Heart left ventricle (tissue), 16 donors: Measurements from ENCODE around the gene ZNF512B. TPM values are rescaled to one million over a fixed set of nuclear protein-coding genes. Genes with fewer than 3 reads are reported as not detected.

ENCODE experiments used
- ATAC-seq, 4 donors: fragments of 200-7000 bp; cut with Tn5 transposase; one replicate each; pipeline ENCODE4 v1.9.1; 2020 to 2022; ENCODE audit warnings: moderate library complexity in 4 of 4, mild to moderate bottlenecking in 3 of 4, moderate number of reproducible peaks in 1 of 4
- DNase-seq, 5 donors: peaks; one replicate each; pipeline ENCODE4 v3.0.0-alpha.2; 2020
- H3K27ac ChIP-seq, 12 donors: fragments of 200-600 bp; sonication (generic) in 4 of 12; one replicate each; pipeline versions ENCODE4 v1.5.0 to v1.8.0; 2016 to 2022; ENCODE audit warnings: mild to moderate bottlenecking in 2 of 12
- H3K27me3 ChIP-seq, 9 donors: fragments of 200-600 bp; sonication (generic) in 2 of 9; one replicate each; pipeline versions ENCODE4 v1.5.1 to v1.8.0; 2016 to 2022; ENCODE audit warnings: mild to moderate bottlenecking in 3 of 9
- H3K36me3 ChIP-seq, 9 donors: fragments of 200-600 bp; sonication (generic) in 2 of 9; one replicate each; pipeline versions ENCODE4 v1.5.0 to v1.8.0; 2018 to 2022; ENCODE audit warnings: mild to moderate bottlenecking in 2 of 9
- H3K4me1 ChIP-seq, 12 donors: fragments of 200-600 bp; sonication (generic) in 4 of 12; one replicate each; pipeline versions ENCODE4 v1.5.0 to v1.8.0; 2016 to 2022; ENCODE audit warnings: mild to moderate bottlenecking in 3 of 12
- H3K4me3 ChIP-seq, 12 donors: fragments of 200-600 bp; sonication (generic) in 4 of 12; one replicate each; pipeline versions ENCODE4 v1.5.0 to v1.8.0; 2017 to 2022; ENCODE audit warnings: mild to moderate bottlenecking in 9 of 12, moderate library complexity in 4 of 12
- H3K9me3 ChIP-seq, 12 donors: fragments of 200-600 bp; sonication (generic) in 4 of 12; one replicate each; pipeline versions ENCODE4 v1.5.0 to v1.8.0; 2016 to 2022; ENCODE audit warnings: mild to moderate bottlenecking in 1 of 12
- CTCF ChIP-seq, 12 donors: fragments of 200-600 bp; sonication (generic) in 4 of 12; IDR thresholded peaks; one replicate each; pipeline versions ENCODE4 v1.5.0 to v1.8.0; 2018 to 2022; ENCODE audit warnings: antibody characterized with exemption in 12 of 12, mild to moderate bottlenecking in 5 of 12
- POLR2A ChIP-seq, 2 donors: fragments of 450-650 bp; IDR thresholded peaks; one replicate each; pipeline ENCODE4 v1.6.1; 2017; ENCODE audit warnings: antibody characterized with exemption in 2 of 2, mild to moderate bottlenecking in 2 of 2, moderate library complexity in 2 of 2
- WGBS, 4 donors: extraction: QIAGEN DNeasy Blood & Tissue Kit in 2 of 4; methylation state at CpG; one replicate each; pipeline versions ENCODE4 v1.1.5 to v1.1.7; 2013 to 2018; 5-methylcytosine and 5-hydroxymethylcytosine counted together
- intact Hi-C, 10 donors: fragments of 100-400 bp; cut with DNase I; formaldehyde crosslinking; loops; one replicate each; pipeline versions ENCODE4 v1.11.1 to v1.14.2; 2022
- polyA plus RNA-seq, 2 donors: library from polyadenylated mRNA; stranded (reverse); fragments of 200-250 nt; gene quantifications; one replicate each; pipeline ENCODE4 v1.2.3, GENCODE V29; 2013
- total RNA-seq, 9 donors: library from RNA; depleted of rRNA in 2 of 9; stranded (reverse); fragments of >200 nt in 2 of 9; fragmentation: NEBNext Ultra II Directional in 3 of 9; extraction: Animal tissue kit (Norgen Biotek cat#: 25700) in 3 of 9; gene quantifications; one replicate each; pipeline versions ENCODE4 v1.1.0 to v1.2.4, GENCODE V29; 2016 to 2023
- donor health status: ischemic (EF 13 %, LVEDD 7.1; RV severe dilation, severe dysfunction).
- donor health status: healthy with polysubstance abuse.
- donor health status: DM: no; HTN: yes; CAD: no.
- donor health status: DM: no; HTN: no; CAD: no.
- donor health status: ischemic (EF 25% LVEDD 6.9; RV normal size, moderate dysfunction).
- donor health status: ischemic (EF 25% LVEDD 5.7; RV mildly dilated, moderate dysfunction).
- donor health status: healthy.
- donor health status: DM: yes; HTN: yes; CAD: no.
- donor health status: ischemic (EF 35%, LVEDD 5.7; RV mildly dilated, moderate dysfunction).
- donor health status: nonischemic (EF 11% LVEDD 7.7; RV severe dilation, severe dysfunction).
- donor health status: DM: yes; HTN: yes; CAD: no.
- donor health status: PGD.
- donor health status: ischemic (EF 29% LVEDD 5.4; RV normal size, mild dysfunction).
- donor health status: nonischemic (EF 23%, LVEDD 6.1; RV moderate dilation, normal function).

Gene ZNF512B
- total and polyA plus RNA-seq, 11 donors, result 7.3 to 15.9 (median 12.0) TPM

GRCh38 chr20:63958964-63959698, 10.6 kb downstream of the ZNF512B start:
- Histone ChIP-seq H3K27ac (no peak overlapping the region), H3K4me3 (no peak overlapping the region), H3K27me3 (no peaks in the 10 kb centered on the region), H3K36me3 (peaks cover 0 to 52% (median 30%) of the 10 kb centered on the region in 9 donors), H3K4me1 (peaks cover 0 to 32% (median 26%) of the 10 kb centered on the region in 12 donors), H3K9me3 (no peaks in the 10 kb centered on the region)
- ATAC-seq (no peak), DNase-seq (peak in 1 of 5 donors; percentile 19)
- WGBS, 4 donors, result 87 to 92% (median 90%) methylated on average over 9 to 10 of the region's 10 CpGs
- TF ChIP-seq POLR2A (IDR thresholded peaks at IDR 0.05) (no peak), CTCF (IDR thresholded peaks at IDR 0.05) (no peak)
- intact Hi-C loops, result no loop called here

- DNase-seq (no peak), ATAC-seq (no peak)
- Histone ChIP-seq H3K4me3 (no peak overlapping the region), H3K27me3 (no peaks in the 10 kb centered on the region), H3K36me3 (peaks cover 0 to 46% (median 23%) of the 10 kb centered on the region in 9 donors), H3K4me1 (peaks cover 0 to 39% (median 32%) of the 10 kb centered on the region in 12 donors), H3K27ac (peak overlapping the region in 1 of 12 donors; percentile 28), H3K9me3 (no peaks in the 10 kb centered on the region)
- WGBS, 4 donors, result 75 to 76% (median 75%) methylated on average over 4 of the region's 4 CpGs
- no peak for TF ChIP-seq POLR2A (IDR thresholded peaks at IDR 0.05)
- no peak for TF ChIP-seq CTCF (IDR thresholded peaks at IDR 0.05)
- intact Hi-C loops, result no loop called here
Measured at GRCh38 chr20:63958471-63958870, 11.3 kb downstream of the ZNF512B start.

- peak in 3 of 5 donors; percentile 55 to 66 (median 64) for DNase-seq
- H3K36me3 ChIP-seq, result peaks cover 0 to 40% (median 17%) of the 10 kb centered on the region in 9 donors
- peak overlapping the region in 7 of 12 donors; percentile 28 to 93 (median 69) for H3K27ac ChIP-seq
- H3K4me3 ChIP-seq, result peak overlapping the region in 3 of 12 donors; percentile 89 to 99 (median 96)
- no peaks in the 10 kb centered on the region for H3K27me3 ChIP-seq
- no peak for TF ChIP-seq CTCF (IDR thresholded peaks at IDR 0.05)
- TF ChIP-seq POLR2A (IDR thresholded peaks at IDR 0.05), result no peak
- intact Hi-C loops, result no loop called here
- WGBS, 4 donors, result 41 to 67% (median 48%) methylated on average over 9 to 13 of the region's 13 CpGs
- peaks cover 0 to 45% (median 36%) of the 10 kb centered on the region in 12 donors for H3K4me1 ChIP-seq
- ATAC-seq, result peak in 1 of 4 donors; percentile 17
- H3K9me3 ChIP-seq, result no peaks in the 10 kb centered on the region
Measured at GRCh38 chr20:63957690-63958441, 11.9 kb downstream of the ZNF512B start.
